GM19099 (cell line): ENCODE measurements around the gene SDK1.

Experiments used
- POLR2A ChIP-seq: IDR thresholded peaks from 3 replicates; pipeline ENCODE4 v1.6.1; 2011; ENCODE audit warnings: low read depth; ENCODE audit not compliant: insufficient read length; ENCODE audit errors: extremely low read depth

The SDK1 gene

DNA sequence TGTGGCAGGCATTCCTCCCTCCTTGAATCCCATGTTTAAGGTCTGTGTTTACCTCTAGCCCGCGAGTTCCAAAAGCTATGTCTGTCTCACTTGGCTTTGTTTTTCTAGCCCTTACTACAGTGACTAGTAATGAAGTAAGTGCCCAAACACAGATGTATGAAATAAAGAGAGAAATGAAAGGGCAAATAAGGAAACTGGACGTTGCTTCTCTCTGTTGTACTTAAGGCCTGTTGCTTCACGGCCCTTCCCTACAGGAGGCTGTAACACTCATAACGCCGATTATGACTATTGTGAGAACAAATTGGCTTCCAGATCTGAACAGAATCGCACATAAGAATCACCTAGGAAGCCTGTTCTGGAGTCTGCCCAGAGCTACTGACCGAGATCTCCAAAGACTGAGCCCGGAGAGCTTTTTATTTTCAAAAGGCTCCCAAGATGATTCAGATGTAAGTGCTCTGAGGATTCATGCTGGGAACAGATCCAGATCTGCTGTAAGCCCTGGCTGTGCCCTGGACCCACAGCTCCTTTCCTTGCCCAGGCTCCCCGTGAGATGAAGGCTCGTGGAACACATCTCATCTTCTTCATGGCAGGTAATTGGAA is 432.6 kb downstream of the SDK1 start:
- no peak for TF ChIP-seq POLR2A

DNA sequence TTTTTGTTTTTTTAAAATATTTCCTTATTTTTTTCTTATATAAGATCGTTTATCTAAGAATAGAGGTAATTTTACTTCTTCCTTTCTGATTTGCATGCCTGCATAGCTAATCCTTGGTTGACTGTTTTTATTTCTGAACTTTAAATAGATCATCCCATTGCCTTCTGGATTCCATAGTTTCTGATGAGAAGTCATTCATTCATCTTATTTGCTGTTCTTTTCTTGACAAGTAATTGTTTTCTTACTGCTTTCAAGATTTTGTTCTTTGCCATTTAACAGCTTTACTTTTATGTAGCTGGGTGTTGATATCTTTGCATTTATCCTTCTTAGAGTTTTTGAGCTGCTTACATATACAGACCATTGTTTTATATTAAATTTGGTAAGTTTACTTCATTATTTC is 437.9 kb downstream of the SDK1 start:
- TF ChIP-seq POLR2A = no peak

DNA sequence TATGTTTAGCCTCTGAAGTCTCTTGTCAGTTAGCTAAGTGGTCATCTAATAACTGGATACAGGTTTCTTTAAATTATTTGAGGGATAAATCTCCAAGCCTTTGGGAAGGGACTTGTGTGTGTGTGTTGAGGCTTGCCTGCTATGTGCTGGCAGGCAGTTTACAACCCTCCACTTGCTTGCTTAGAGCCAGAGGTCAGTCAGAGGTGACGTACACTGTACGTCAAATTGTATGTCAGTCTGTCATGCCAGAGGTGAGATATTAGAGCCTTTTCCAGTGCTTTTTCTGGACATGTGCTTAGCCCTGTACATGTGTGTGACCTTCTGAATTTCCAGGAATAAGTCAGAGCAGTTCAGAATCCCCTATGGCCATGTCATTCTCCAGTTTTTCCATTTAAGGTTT is 438.9 kb downstream of the SDK1 start:
- TF ChIP-seq POLR2A = no peak

DNA sequence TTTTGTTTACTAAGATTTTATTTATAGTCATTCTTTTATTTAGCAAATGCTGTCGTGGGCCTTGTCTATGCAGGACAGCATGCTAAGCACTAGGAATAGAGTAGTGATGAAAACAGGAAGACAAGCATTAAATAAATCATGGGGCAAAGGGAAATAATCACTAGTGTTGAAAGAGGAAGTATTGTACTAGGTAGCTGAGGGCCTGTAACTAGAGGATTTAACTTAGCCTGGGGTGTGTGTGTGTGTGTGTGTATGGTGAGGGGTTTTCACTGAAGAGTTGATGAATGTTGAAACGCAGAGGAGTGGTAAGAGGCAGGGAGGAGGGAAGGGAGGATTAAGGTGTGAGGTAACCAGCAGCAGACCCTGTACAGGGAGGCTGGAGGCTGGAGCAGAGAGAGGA is 446.4 kb downstream of the SDK1 start:
- no peak for TF ChIP-seq POLR2A

GRCh38 chr7:3748389-3748788 is 447.3 kb downstream of the SDK1 start:
- no peak for TF ChIP-seq POLR2A

DNA sequence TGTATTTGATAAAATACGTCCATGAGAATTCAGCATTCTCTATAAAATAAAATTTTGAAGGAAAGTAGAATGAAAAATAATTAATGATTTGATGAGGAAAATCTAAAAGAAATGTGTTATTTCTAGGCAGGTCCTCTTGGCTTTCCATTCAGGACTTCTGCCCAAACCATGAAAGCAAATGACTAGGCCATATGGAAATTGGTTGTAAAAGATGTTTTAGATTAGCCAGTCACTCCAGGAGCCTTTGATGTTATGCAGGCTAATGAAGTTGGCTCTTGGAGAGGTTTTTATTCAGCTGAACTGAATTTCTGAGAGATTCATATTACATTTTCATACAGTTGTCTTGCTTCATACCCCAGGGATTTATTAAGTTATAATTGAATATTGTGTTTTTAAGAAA is 452.8 kb downstream of the SDK1 start:
- TF ChIP-seq POLR2A = no peak

- no peak for TF ChIP-seq POLR2A
Measured at GRCh38 chr7:3754493-3755341, 453.7 kb downstream of the SDK1 start.

- no peak for TF ChIP-seq POLR2A
Measured at GRCh38 chr7:3757059-3757458, 456.0 kb downstream of the SDK1 start.

DNA sequence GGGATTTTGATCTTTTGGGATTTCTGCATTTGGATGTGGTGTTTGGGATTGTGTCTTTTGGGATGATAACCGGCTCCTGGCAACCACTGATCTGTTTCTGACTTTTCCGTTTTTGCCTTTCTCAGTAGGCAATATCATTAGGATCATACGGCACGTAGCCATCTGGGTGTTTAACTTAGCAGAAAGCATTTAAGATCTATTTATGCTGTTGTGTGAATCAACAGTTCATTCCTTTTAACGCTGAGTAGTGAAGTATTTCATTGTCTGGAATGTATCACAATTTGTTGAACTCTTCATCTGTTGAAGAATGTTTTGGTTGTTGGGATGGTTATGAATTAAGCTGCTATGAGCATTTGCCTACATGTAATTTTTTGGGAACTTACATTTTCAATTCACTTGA is 459.6 kb downstream of the SDK1 start:
- TF ChIP-seq POLR2A = no peak

DNA sequence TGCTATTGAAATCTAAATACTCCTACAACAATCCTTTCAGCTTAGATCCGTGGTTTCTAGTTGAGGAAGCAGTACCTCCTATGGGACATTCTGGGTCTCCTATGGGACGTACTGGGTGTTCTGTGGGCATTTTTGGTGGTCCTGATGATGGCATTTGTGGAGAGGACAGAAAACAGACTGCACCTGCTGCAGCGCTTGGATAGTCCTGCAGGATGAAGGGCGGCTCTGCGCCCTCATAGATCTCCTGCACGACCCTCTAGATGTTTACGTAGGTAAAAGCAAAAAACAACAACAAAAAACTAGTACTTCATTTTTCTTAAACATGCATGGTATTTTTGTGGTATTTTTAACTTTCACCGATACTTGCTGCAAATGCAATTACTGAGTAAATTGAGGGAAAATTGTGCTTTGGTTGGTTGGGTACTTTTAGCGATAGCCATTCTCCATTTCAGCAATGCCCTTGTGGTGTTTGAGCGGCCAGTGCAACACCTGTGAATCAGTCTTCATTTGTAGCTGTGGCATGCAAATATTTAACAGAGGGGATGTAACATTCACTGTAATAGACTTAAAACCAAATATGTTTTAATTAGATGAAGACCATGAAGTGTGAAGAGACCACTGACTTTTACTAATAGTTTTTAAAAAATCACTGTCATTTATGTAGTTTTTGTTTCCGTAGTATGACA is 461.2 kb downstream of the SDK1 start:
- no peak for TF ChIP-seq POLR2A

DNA sequence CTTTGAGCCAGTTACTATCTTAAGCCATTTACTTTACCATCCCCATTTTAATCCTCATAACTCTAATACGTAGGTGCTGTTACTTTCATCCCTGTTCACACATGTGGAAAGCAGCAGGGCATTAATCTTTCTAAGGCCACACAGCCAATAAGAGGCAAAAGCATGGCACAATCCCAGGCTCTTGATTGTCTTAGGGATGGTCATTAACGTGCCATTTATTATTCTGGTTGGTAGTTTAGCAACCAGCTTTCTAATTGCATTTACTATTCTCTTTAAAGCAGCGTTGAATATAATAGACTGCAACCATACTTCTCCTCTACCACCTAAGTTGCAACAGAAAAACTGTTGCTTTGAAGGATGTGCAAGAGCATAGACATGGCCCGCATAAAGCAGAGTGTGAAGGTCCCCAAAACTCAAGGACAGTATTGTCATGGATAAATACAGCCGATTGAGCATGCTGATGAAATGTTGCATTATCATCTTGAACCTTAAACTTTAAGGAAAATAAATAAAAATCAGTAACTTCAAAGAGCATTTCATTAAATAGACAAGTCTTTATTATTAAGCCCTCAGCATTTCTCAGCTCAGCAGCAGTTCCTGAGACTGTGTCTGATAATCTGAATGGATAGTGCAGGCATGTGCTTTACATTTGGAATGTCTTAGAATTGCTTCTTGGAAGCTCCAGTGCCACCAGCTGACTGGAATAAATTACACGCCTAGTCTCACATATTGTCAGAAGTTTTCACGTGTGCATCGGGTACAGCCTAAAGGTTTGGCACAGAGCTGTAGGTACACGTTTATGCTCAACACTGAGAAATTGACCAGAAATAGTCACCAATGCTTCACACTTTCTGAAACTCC is 467.1 kb downstream of the SDK1 start:
- no peak for TF ChIP-seq POLR2A

DNA sequence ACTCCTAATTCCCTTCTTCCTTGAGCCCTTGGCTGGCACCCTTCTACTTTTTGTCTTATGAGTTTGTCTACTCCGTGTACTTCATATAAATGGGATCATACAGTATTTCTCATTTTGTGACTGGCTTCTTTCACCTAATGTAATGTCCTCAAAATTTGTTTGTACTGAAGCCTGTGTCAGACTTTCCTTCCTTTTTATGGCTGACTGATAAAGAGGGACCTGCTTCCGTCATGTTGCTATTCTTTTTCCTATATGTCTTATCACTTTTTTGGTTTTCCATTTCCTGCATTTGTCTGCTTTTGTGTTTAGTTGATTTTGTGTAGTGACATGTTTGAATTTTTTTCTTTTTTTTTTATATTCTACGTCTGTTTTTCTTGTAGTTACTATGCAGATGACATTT is 470.9 kb downstream of the SDK1 start:
- TF ChIP-seq POLR2A = no peak

DNA sequence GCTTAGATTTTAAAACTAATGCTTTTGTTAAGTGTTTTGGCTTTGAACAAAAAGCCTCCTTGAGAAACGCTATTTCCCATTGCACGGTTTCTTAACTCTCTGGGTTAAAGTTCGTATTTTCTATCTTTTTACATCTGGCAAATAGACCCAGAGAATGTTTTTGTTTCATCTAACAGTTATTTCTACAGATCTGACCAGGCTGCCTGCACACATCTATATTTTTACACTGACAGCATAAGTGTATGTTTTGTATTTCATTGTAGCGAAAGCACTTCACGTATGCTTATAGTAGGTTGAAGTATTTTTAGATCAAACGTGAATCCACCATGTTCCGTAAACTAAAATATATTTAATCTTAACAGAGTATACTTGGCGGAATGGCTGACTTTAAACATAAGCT is 477.3 kb downstream of the SDK1 start:
- TF ChIP-seq POLR2A = no peak

- TF ChIP-seq POLR2A = no peak
Measured at GRCh38 chr7:3780016-3780415, 479.0 kb downstream of the SDK1 start.

- TF ChIP-seq POLR2A = no peak
Measured at GRCh38 chr7:3780525-3780924, 479.5 kb downstream of the SDK1 start.
